Endothelial cell of umbilical vein (primary cell): ENCODE results near the gene BNC2.

Experiments used
- CTCF ChIP-seq, 2 donors: IDR thresholded peaks; 1 replicate in 1 of 2; 2 replicates in 1 of 2; pipeline ENCODE4 v1.5.1; 2011; ENCODE audit warnings: low read length in 2 of 2, mild to moderate bottlenecking in 2 of 2, moderate library complexity in 2 of 2, control low read depth in 1 of 2, inconsistent platforms in 1 of 2, low read depth in 1 of 2; ENCODE audit not compliant: insufficient read depth in 1 of 2; ENCODE audit errors: extremely low read depth in 1 of 2
- FOS ChIP-seq: IDR thresholded peaks from 2 replicates; pipeline ENCODE4 v1.6.1; 2011; ENCODE audit warnings: mild to moderate bottlenecking, low read length, moderate library complexity, borderline replicate concordance; ENCODE audit not compliant: insufficient read depth
- GATA2 ChIP-seq: IDR thresholded peaks from 2 replicates; pipeline ENCODE4 v1.7.0; 2011; ENCODE audit warnings: low read depth, mild to moderate bottlenecking, moderate library complexity, mixed read lengths, low read length; ENCODE audit not compliant: insufficient read length, insufficient read depth
- JUN ChIP-seq: IDR thresholded peaks from 2 replicates; pipeline ENCODE4 v1.6.1; 2011; ENCODE audit warnings: borderline replicate concordance, low read depth; ENCODE audit not compliant: insufficient read length, insufficient read depth
- MAX ChIP-seq: IDR thresholded peaks from 2 replicates; pipeline ENCODE4 v1.6.1; 2011; ENCODE audit not compliant: insufficient read depth, insufficient read length
- POLR2A ChIP-seq: IDR thresholded peaks from 2 replicates; pipeline ENCODE4 v1.6.1; 2012; ENCODE audit warnings: low read depth, mild to moderate bottlenecking, control low read depth, low read length
- POLR2AphosphoS5 ChIP-seq: IDR thresholded peaks from 2 replicates; pipeline ENCODE4 v1.6.1; 2012; ENCODE audit warnings: low read depth, mild to moderate bottlenecking, control low read depth, low read length, moderate library complexity; ENCODE audit not compliant: insufficient read depth

GRCh38 chr9:16363916-16364315 lies 506.6 kb downstream of the BNC2 start:
- no peak for TF ChIP-seq CTCF (IDR thresholded peaks at IDR 0.05; ENCODE audit: extremely low read depth in 1 of 2, insufficient read depth in 1 of 2, low read depth in 1 of 2, low read length in 2 of 2)
- TF ChIP-seq POLR2A, result no peak
- no peak for TF ChIP-seq JUN
- no peak for TF ChIP-seq MAX
- TF ChIP-seq POLR2AphosphoS5, result no peak
- TF ChIP-seq GATA2, result no peak
- no peak for TF ChIP-seq FOS
